Cardiac fibroblast (primary cell): Measurements from ENCODE around the gene OSBPL9.

ENCODE experiments used
- DNase-seq, 2 donors: peaks; one replicate each; pipeline versions ENCODE4 v3.0.0 to v3.0.0-alpha.2; 2010; ENCODE audit warnings: low read depth in 2 of 2
- H3K4me3 ChIP-seq, 2 donors: replicated peaks in 1 of 2; 1 replicate in 1 of 2; 2 replicates in 1 of 2; pipeline ENCODE4 v1.5.1; 2011; ENCODE audit warnings: low read depth in 2 of 2, low read length in 2 of 2, mild to moderate bottlenecking in 2 of 2, moderate library complexity in 1 of 2
- CTCF ChIP-seq: IDR thresholded peaks from one replicate; pipeline ENCODE4 v1.5.1; 2011; ENCODE audit warnings: low read depth, mild to moderate bottlenecking, low read length, inconsistent platforms

OSBPL9 gene

GRCh38 chr1:51616903-51617708 lies at the start of gene OSBPL9:
Gene OSBPL9 (plus strand): TSS chr1:51617092. CDS start chr1:51617111, 19 bp downstream.
- TF ChIP-seq CTCF, result no peak
- DNase-seq, result peak; percentile 92 to 93

GRCh38 chr1:51567653-51568052 lies 49.2 kb upstream of the OSBPL9 start:
- peak; percentile 86 to 94 for DNase-seq
- TF ChIP-seq CTCF, result no peak
- no peak overlapping the region for H3K4me3 ChIP-seq

More at GRCh38 chr1:51616903-51617708, at the start of gene OSBPL9:
- H3K4me3 ChIP-seq, result peak within 1 kb of the TSS; percentile 76 to 86

GRCh38 chr1:51568231-51568935 lies 48.5 kb upstream of the OSBPL9 start:
- TF ChIP-seq CTCF, result no peak
- DNase-seq, result no peak
- H3K4me3 ChIP-seq, result no peak overlapping the region

GRCh38 chr1:51569284-51570062 lies 47.4 kb upstream of the OSBPL9 start:
- no peak overlapping the region for H3K4me3 ChIP-seq
- TF ChIP-seq CTCF, result peak; percentile 22

GRCh38 chr1:51570063-51570710 lies 46.7 kb upstream of the OSBPL9 start:
- no peak overlapping the region for H3K4me3 ChIP-seq
- no peak for DNase-seq
- no peak for TF ChIP-seq CTCF

More at GRCh38 chr1:51569284-51570062, 47.4 kb upstream of the OSBPL9 start:
- peak; percentile 51 to 80 for DNase-seq

- H3K4me3 ChIP-seq, result no peak overlapping the region
- no peak for DNase-seq
- TF ChIP-seq CTCF, result no peak
These were observed 44.5 kb upstream of the OSBPL9 start for GRCh38 chr1:51572365-51572764.
